ENCODE measurements around the gene EPB41L4B. TPM values are rescaled to one million over a fixed set of nuclear protein-coding genes. Genes with fewer than 3 reads are reported as not detected.
A peak's percentile ranks its signal among the peaks of the same experiment; 100 is the strongest.

EPB41L4B gene
- total RNA-seq, 2 donors from 2014 or later: 13.3 to 15.1 TPM

- intact Hi-C loops (cut with DNase I): no loop called here
- Histone ChIP-seq H3K4me1 (replicated peaks) (no peaks in the 10 kb centered on the region), H3K36me3 (no peaks in the 10 kb centered on the region), H3K9me3 (no peaks in the 10 kb centered on the region), H3K27ac (no peak overlapping the region), H3K4me3 (no peak overlapping the region), H3K27me3 (replicated peaks; ENCODE audit: insufficient read depth) (no peaks in the 10 kb centered on the region)
- no peak for DNase-seq (ENCODE audit: low spot score)
- TF ChIP-seq POLR2AphosphoS5 (IDR thresholded peaks at IDR 0.05) (no peak), CTCF (IDR thresholded peaks at IDR 0.05) (no peak), POLR2A (IDR thresholded peaks at IDR 0.05) (no peak)
- WGBS: 35% methylated on average over 11 of the region's 11 CpGs
Measured at GRCh38 chr9:109258481-109259302, 62.2 kb downstream of the EPB41L4B start.

- H3K27me3 ChIP-seq (replicated peaks; ENCODE audit: insufficient read depth): no peaks in the 10 kb centered on the region
- no peak for TF ChIP-seq CTCF (IDR thresholded peaks at IDR 0.05)
- TF ChIP-seq POLR2A (IDR thresholded peaks at IDR 0.05): no peak
- no peak for TF ChIP-seq POLR2AphosphoS5 (IDR thresholded peaks at IDR 0.05)
- no peaks in the 10 kb centered on the region for H3K36me3 ChIP-seq
- intact Hi-C loops (cut with DNase I): no loop called here
- H3K27ac ChIP-seq: no peak overlapping the region
- WGBS: 95% methylated on average over 10 of the region's 10 CpGs
- H3K4me3 ChIP-seq: no peak overlapping the region
- peaks cover 2% of the 10 kb centered on the region for H3K4me1 ChIP-seq (replicated peaks)
- DNase-seq (ENCODE audit: low spot score): no peak
- no peaks in the 10 kb centered on the region for H3K9me3 ChIP-seq
Measured at GRCh38 chr9:109256336-109256735, 64.5 kb downstream of the EPB41L4B start.

GRCh38 chr9:109255394-109255793, 65.5 kb downstream of the EPB41L4B start:
- no peak for DNase-seq (ENCODE audit: low spot score)
- Histone ChIP-seq H3K27me3 (replicated peaks; ENCODE audit: insufficient read depth) (no peaks in the 10 kb centered on the region), H3K36me3 (no peaks in the 10 kb centered on the region), H3K4me1 (replicated peaks) (peaks cover 2% of the 10 kb centered on the region), H3K27ac (no peak overlapping the region), H3K9me3 (no peaks in the 10 kb centered on the region), H3K4me3 (no peak overlapping the region)
- 92% methylated on average over 15 of the region's 15 CpGs for WGBS
- intact Hi-C loops (cut with DNase I): no loop called here
- TF ChIP-seq CTCF (IDR thresholded peaks at IDR 0.05) (no peak), POLR2A (IDR thresholded peaks at IDR 0.05) (no peak), POLR2AphosphoS5 (IDR thresholded peaks at IDR 0.05) (no peak)

- no peak for TF ChIP-seq POLR2AphosphoS5 (IDR thresholded peaks at IDR 0.05)
- WGBS: 86% methylated on average over 4 of the region's 4 CpGs
- H3K27me3 ChIP-seq (replicated peaks; ENCODE audit: insufficient read depth): no peaks in the 10 kb centered on the region
- no peaks in the 10 kb centered on the region for H3K9me3 ChIP-seq
- H3K36me3 ChIP-seq: no peaks in the 10 kb centered on the region
- peaks cover 2% of the 10 kb centered on the region for H3K4me1 ChIP-seq (replicated peaks)
- no peak overlapping the region for H3K4me3 ChIP-seq
- intact Hi-C loops (cut with DNase I): loop anchor here (5.0 kb wide), 1 partner anchor 63 kb away; no protein-coding TSS in a partner anchor
- DNase-seq (ENCODE audit: low spot score): no peak
- H3K27ac ChIP-seq: peak overlapping the region in 1 of 2 donors; percentile 18
Measured at GRCh38 chr9:109254317-109254716, 66.5 kb downstream of the EPB41L4B start.

GRCh38 chr9:109253637-109254284, 67.1 kb downstream of the EPB41L4B start:
- Histone ChIP-seq H3K9me3 (no peaks in the 10 kb centered on the region), H3K27me3 (replicated peaks; ENCODE audit: insufficient read depth) (no peaks in the 10 kb centered on the region), H3K4me1 (replicated peaks) (peaks cover 2% of the 10 kb centered on the region), H3K4me3 (no peak overlapping the region), H3K27ac (peak overlapping the region; percentile 1 to 49), H3K36me3 (no peaks in the 10 kb centered on the region)
- TF ChIP-seq POLR2AphosphoS5 (IDR thresholded peaks at IDR 0.05) (peak; percentile 52), POLR2A (IDR thresholded peaks at IDR 0.05) (no peak)
- peak; percentile 42 for DNase-seq (ENCODE audit: low spot score)
- intact Hi-C loops (cut with DNase I): loop anchor here (5.0 kb wide), 1 partner anchor 64 kb away; no protein-coding TSS in a partner anchor
- WGBS: 37% methylated on average over 7 of the region's 7 CpGs
